Body of pancreas (tissue), 4 donors: ENCODE data around the gene MED16.

ENCODE experiments used
- CTCF ChIP-seq, 7 experiments: fragments of 450-650 bp in 4 of 7; fragments of 200-600 bp in 3 of 7; sonication (generic) in 3 of 7; IDR thresholded peaks; one replicate each; pipeline ENCODE4 v1.5.1; 2016 to 2019; ENCODE audit warnings: antibody characterized with exemption in 7 of 7
- POLR2A ChIP-seq, 3 donors: fragments of 450-650 bp; IDR thresholded peaks; one replicate each; pipeline ENCODE4 v1.6.1; 2016; ENCODE audit warnings: antibody characterized with exemption in 3 of 3, mild to moderate bottlenecking in 2 of 3

- TF ChIP-seq POLR2A (IDR thresholded peaks at IDR 0.05), result no peak
- TF ChIP-seq CTCF (IDR thresholded peaks at IDR 0.05), result no peak
Measured at GRCh38 chr19:927780-928401, 34.9 kb upstream of the MED16 start.
